H1 (cell line): ENCODE measurements around the gene PPP2R2D. TPM values are rescaled to one million over a fixed set of nuclear protein-coding genes. Genes with fewer than 3 reads are reported as not detected.

Experiments
- CTCF ChIA-PET: fragments of 300-600 bp; sonication (Branson Sonifier 250); formaldehyde crosslinking; loops from one replicate; lab custom pipeline; 2021; ENCODE audit not compliant: partially characterized antibody; lab: Charles Lee
- POLR2A ChIA-PET: fragments of 300-600 bp; sonication (Branson Sonifier 250); formaldehyde crosslinking; loops from one replicate; lab custom pipeline; 2021; ENCODE audit warnings: inconsistent platforms; ENCODE audit not compliant: partially characterized antibody; lab: Charles Lee
- DNase-seq, 2 experiments: peaks; one replicate each; pipeline versions ENCODE4 v3.0.0 to v3.0.0-alpha.2; 2010 to 2022; ENCODE audit warnings: low spot score in 2 of 2, low read depth in 1 of 2, mixed read lengths in 1 of 2
- FAIRE-seq: peaks from 2 replicates; lab custom pipeline; 2011; peaks lifted over from hg19 to GRCh38; lab: Jason Lieb, UNC
- H2AFZ ChIP-seq: 2 replicates; pipeline ENCODE4 v1.8.1; 2012; ENCODE audit warnings: low read length, inconsistent platforms
- H2AK5ac ChIP-seq: 2 replicates; pipeline ENCODE4 v1.6.1; 2013; ENCODE audit warnings: low read depth, low read length
- H2BK120ac ChIP-seq: replicated peaks from 2 replicates; pipeline ENCODE3; 2013; ENCODE audit warnings: low read depth, low read length, inconsistent platforms
- H2BK12ac ChIP-seq: 2 replicates; pipeline ENCODE4 v1.6.1; 2013; ENCODE audit warnings: low read depth, low read length
- H2BK15ac ChIP-seq: 2 replicates; pipeline ENCODE4 v1.6.1; 2013; ENCODE audit warnings: low read length
- H2BK20ac ChIP-seq: 2 replicates; pipeline ENCODE4 v1.6.1; 2013; ENCODE audit warnings: low read length
- H2BK5ac ChIP-seq: 2 replicates; pipeline ENCODE4 v1.6.1; 2013; ENCODE audit warnings: low read depth, low read length
- H3K14ac ChIP-seq: 2 replicates; pipeline ENCODE4 v1.6.1; 2013; ENCODE audit warnings: inconsistent platforms; ENCODE audit not compliant: insufficient read length
- H3K18ac ChIP-seq: 2 replicates; pipeline ENCODE4 v1.6.1; 2013; ENCODE audit warnings: low read length; ENCODE audit errors: extremely low read depth
- H3K23ac ChIP-seq: 2 replicates; pipeline ENCODE4 v1.6.1; 2013; ENCODE audit warnings: inconsistent platforms; ENCODE audit not compliant: insufficient read length
- H3K23me2 ChIP-seq: 2 replicates; pipeline ENCODE4 v1.6.1; 2013; ENCODE audit warnings: low read depth, low read length
- H3K27ac ChIP-seq: 2 replicates; pipeline ENCODE4 v1.6.1; 2011; ENCODE audit warnings: low read depth, low read length, inconsistent platforms
- H3K27me3 ChIP-seq, 4 experiments: replicated peaks in 1 of 4; 1 replicate in 1 of 4; 2 replicates in 3 of 4; pipeline versions ENCODE4 v1.6.1 to v1.8.1; 2011 to 2013; ENCODE audit warnings: low read length in 3 of 4, mild to moderate bottlenecking in 3 of 4, inconsistent platforms in 2 of 4, mixed read lengths in 2 of 4, moderate library complexity in 1 of 4; ENCODE audit not compliant: control insufficient read depth in 3 of 4, insufficient read depth in 3 of 4; ENCODE audit errors: extremely low read depth in 1 of 4
- H3K36me3 ChIP-seq, 4 experiments: 2 replicates each; pipeline versions ENCODE4 v1.6.1 to v1.8.1; 2011 to 2013; ENCODE audit warnings: mild to moderate bottlenecking in 4 of 4, low read length in 3 of 4, moderate library complexity in 2 of 4, control low read depth in 1 of 4, inconsistent platforms in 1 of 4; ENCODE audit not compliant: insufficient read depth in 4 of 4, control insufficient read depth in 2 of 4
- H3K4ac ChIP-seq: replicated peaks from 2 replicates; pipeline ENCODE3; 2013; ENCODE audit warnings: low read length, low read depth, mixed read lengths, inconsistent platforms; ENCODE audit not compliant: insufficient read length
- H3K4me1 ChIP-seq, 4 experiments: replicated peaks in 1 of 4; 1 replicate in 1 of 4; 2 replicates in 3 of 4; pipeline versions ENCODE4 v1.6.1 to v1.8.1; 2011 to 2013; ENCODE audit warnings: low read length in 3 of 4, inconsistent platforms in 2 of 4, mixed read lengths in 1 of 4; ENCODE audit not compliant: insufficient read depth in 4 of 4, control insufficient read depth in 3 of 4
- H3K4me2 ChIP-seq, 2 experiments: 2 replicates each; pipeline versions ENCODE4 v1.6.1 to v1.8.1; 2011 to 2013; ENCODE audit warnings: low read depth in 2 of 2, low read length in 2 of 2, control low read depth in 1 of 2, inconsistent platforms in 1 of 2, mild to moderate bottlenecking in 1 of 2; ENCODE audit not compliant: insufficient read depth in 1 of 2
- H3K4me3 ChIP-seq, 4 experiments: fragments of 200-600, 300-600 bp in 1 of 4; sonication (generic), shearing (Covaris generic), sonication (Bioruptor Twin) in 1 of 4; 2 replicates each; pipeline versions ENCODE4 v1.5.1 to v1.8.1; 2011 to 2016; ENCODE audit warnings: low read length in 4 of 4, low read depth in 3 of 4, control low read depth in 2 of 4, inconsistent platforms in 2 of 4, mild to moderate bottlenecking in 2 of 4, mixed read lengths in 1 of 4, moderate library complexity in 1 of 4; ENCODE audit not compliant: insufficient read depth in 2 of 4; ENCODE audit errors: extremely low read depth in 1 of 4
- H3K56ac ChIP-seq: replicated peaks from 2 replicates; pipeline ENCODE3; 2013; ENCODE audit warnings: low read depth, mild to moderate bottlenecking, mixed read lengths, low read length, inconsistent platforms; ENCODE audit not compliant: insufficient read length
- H3K79me1 ChIP-seq: 2 replicates; pipeline ENCODE4 v1.6.1; 2013; ENCODE audit warnings: low read depth, low read length, control low read depth
- H3K79me2 ChIP-seq, 2 experiments: 2 replicates each; pipeline versions ENCODE4 v1.6.1 to v1.8.1; 2012 to 2013; ENCODE audit warnings: low read length in 2 of 2, mild to moderate bottlenecking in 2 of 2, inconsistent platforms in 1 of 2; ENCODE audit not compliant: insufficient read depth in 2 of 2, control insufficient read depth in 1 of 2
- H3K9ac ChIP-seq, 4 experiments: replicated peaks in 1 of 4; 1 replicate in 1 of 4; 2 replicates in 3 of 4; pipeline versions ENCODE4 v1.6.1 to v1.8.1; 2011 to 2013; ENCODE audit warnings: low read depth in 3 of 4, low read length in 3 of 4, control low read depth in 2 of 4, mild to moderate bottlenecking in 2 of 4, moderate library complexity in 2 of 4, inconsistent platforms in 1 of 4; ENCODE audit errors: extremely low read depth in 1 of 4
- H3K9me3 ChIP-seq, 2 experiments: 2 replicates each; pipeline versions ENCODE4 v1.6.1 to v1.8.1; 2012 to 2013; ENCODE audit warnings: mild to moderate bottlenecking in 2 of 2, moderate library complexity in 2 of 2, control low read depth in 1 of 2, inconsistent platforms in 1 of 2, low read depth in 1 of 2, low read length in 1 of 2, mixed read lengths in 1 of 2; ENCODE audit not compliant: insufficient read depth in 2 of 2
- H4K20me1 ChIP-seq, 2 experiments: replicated peaks in 1 of 2; 2 replicates each; pipeline versions ENCODE3 to v1.8.1; 2011 to 2013; ENCODE audit warnings: inconsistent platforms in 2 of 2, low read length in 2 of 2, mild to moderate bottlenecking in 1 of 2; ENCODE audit not compliant: insufficient read depth in 2 of 2, control insufficient read depth in 1 of 2
- H4K5ac ChIP-seq: 2 replicates; pipeline ENCODE4 v1.6.1; 2013; ENCODE audit warnings: low read length, low read depth, mixed read lengths, inconsistent platforms; ENCODE audit not compliant: insufficient read length
- H4K8ac ChIP-seq: 2 replicates; pipeline ENCODE4 v1.8.0; 2013; ENCODE audit warnings: mild to moderate bottlenecking, moderate library complexity, low read length, inconsistent platforms; ENCODE audit not compliant: insufficient read depth; ENCODE audit errors: extremely low read depth
- H4K91ac ChIP-seq: replicated peaks from 2 replicates; pipeline ENCODE3; 2013; ENCODE audit warnings: low read length, mixed read lengths, inconsistent platforms; ENCODE audit not compliant: insufficient read length
- ATF2 ChIP-seq: IDR thresholded peaks from 2 replicates; pipeline ENCODE4 v1.6.1; 2012; ENCODE audit warnings: low read length, inconsistent platforms
- CTBP2 ChIP-seq: IDR thresholded peaks from 2 replicates; pipeline ENCODE4 v1.7.0; 2011; ENCODE audit warnings: borderline replicate concordance, mild to moderate bottlenecking, moderate library complexity, mixed read lengths, low read length; ENCODE audit not compliant: insufficient read depth, insufficient read length
- EZH2 ChIP-seq: fragments of 200-600 bp; sonication (generic); IDR thresholded peaks from 2 replicates; pipeline ENCODE4 v1.7.1; 2012; ENCODE audit warnings: low read depth, mild to moderate bottlenecking, moderate library complexity, low read length, inconsistent platforms; ENCODE audit not compliant: severe bottlenecking
- HDAC6 ChIP-seq: IDR thresholded peaks from one replicate; pipeline ENCODE4 v1.7.1; 2012; ENCODE audit warnings: low read depth, mild to moderate bottlenecking, inconsistent platforms, low read length, moderate library complexity
- MAFK ChIP-seq: IDR thresholded peaks from 2 replicates; pipeline ENCODE4 v1.6.1; 2012; ENCODE audit warnings: low read depth, mild to moderate bottlenecking, improper control_type of control experiment, low read length
- POLR2A ChIP-seq, 2 experiments: IDR thresholded peaks; 1 replicate in 1 of 2; 2 replicates in 1 of 2; pipeline ENCODE4 v1.6.1; 2011; ENCODE audit warnings: low read depth in 2 of 2, low read length in 2 of 2, mild to moderate bottlenecking in 2 of 2; ENCODE audit errors: control extremely low read depth in 1 of 2
- RBBP5 ChIP-seq: IDR thresholded peaks from 2 replicates; pipeline ENCODE4 v1.7.1; 2012; ENCODE audit warnings: low read depth, mild to moderate bottlenecking, inconsistent platforms, low read length, moderate library complexity, borderline replicate concordance
- RFX5 ChIP-seq: IDR thresholded peaks from 2 replicates; pipeline ENCODE4 v1.6.1; 2011; ENCODE audit warnings: low read depth, low read length, improper control_type of control experiment, borderline replicate concordance
- SIRT6 ChIP-seq: IDR thresholded peaks from one replicate; pipeline ENCODE4 v1.7.1; 2012; ENCODE audit warnings: low read length, inconsistent platforms
- SP2 ChIP-seq: IDR thresholded peaks from 2 replicates; pipeline ENCODE4 v1.6.1; 2012; ENCODE audit warnings: mild to moderate bottlenecking, low read length, inconsistent platforms
- USF2 ChIP-seq: IDR thresholded peaks from 2 replicates; pipeline ENCODE4 v1.6.1; 2011; ENCODE audit warnings: low read length, improper control_type of control experiment
- WGBS, 2 experiments: shearing (Covaris generic) in 1 of 2; methylation state at CpG; one replicate each; pipeline versions ENCODE4 v1.1.6 to v1.1.7; 2013 to 2015; ENCODE audit warnings: low lambda C conversion rate in 2 of 2, mixed read lengths in 2 of 2, inconsistent platforms in 1 of 2, low coverage in 1 of 2, missing lambda C conversion rate in 1 of 2; ENCODE audit not compliant: insufficient replicate concordance in 2 of 2, insufficient coverage in 1 of 2, insufficient read length in 1 of 2; ENCODE audit errors: extremely low coverage in 1 of 2, missing lambda C conversion rate in 1 of 2; 5-methylcytosine and 5-hydroxymethylcytosine counted together
- polyA plus RNA-seq, 7 experiments: library from polyadenylated mRNA; depleted of rRNA in 3 of 7; stranded (reverse) in 5 of 7; unstranded in 2 of 7; fragments of >200 nt in 5 of 7; fragments of 200-250 nt in 2 of 7; gene quantifications; 1 replicate in 5 of 7; 2 replicates in 1 of 7; 4 replicates in 1 of 7; pipeline versions ENCODE4 v1.2.1 to v1.2.3, GENCODE V29; 2011 to 2013; ENCODE audit warnings: missing spikeins in 2 of 7, mixed read lengths in 2 of 7
- total RNA-seq: library from RNA; stranded (reverse); fragmentation: NEBNext Ultra II Directional; extraction: Animal tissue kit (Norgen Biotek cat#: 25700); gene quantifications from 2 replicates; pipeline ENCODE4 v1.2.1, GENCODE V29; 2021

PPP2R2D gene
- total and polyA plus RNA-seq, 2 of the 8 experiments (the other 6 are each of a cell fraction or from before 2014, with no cell fraction given) = 25.4 to 32.8 TPM

- Histone ChIP-seq H2BK15ac (no peak overlapping the region), H2AK5ac (no peak overlapping the region), H4K5ac (no peak overlapping the region), H3K79me1 (peaks cover 5% of the 10 kb centered on the region; the same call in 1 of the 2 replicates), H3K27me3 (0 out of 7 replicates have a peak, but pooled peaks cover 0 to 2% (median 0%) of the 10 kb centered on the region in 4 experiments), H4K20me1 (peaks cover 0 to 14% of the 10 kb centered on the region in 2 experiments), H2BK12ac (no peak overlapping the region), H2AFZ (no peak overlapping the region), H3K9me3 (peaks cover 8 to 11% of the 10 kb centered on the region in 2 experiments), H3K36me3 (no peaks in the 10 kb centered on the region), H4K91ac (no peak overlapping the region), H2BK5ac (no peak overlapping the region), H3K14ac (no peak overlapping the region), H3K79me2 (no peaks in the 10 kb centered on the region), H3K27ac (no peak overlapping the region), H2BK120ac (no peak overlapping the region), H2BK20ac (no peak overlapping the region), H3K4me1 (peaks cover 0 to 4% (median 2%) of the 10 kb centered on the region in 4 experiments; a peak in 5 of 7 replicates), H3K4me2 (no peak overlapping the region), H3K9ac (no peak overlapping the region), H3K23ac (no peak overlapping the region), H3K4ac (no peak overlapping the region), H3K56ac (no peak overlapping the region), H3K4me3 (no peak overlapping the region), H4K8ac (no peak overlapping the region), H3K23me2 (peaks cover 19% of the 10 kb centered on the region; the same call in 1 of the 2 replicates), H3K18ac (no peak overlapping the region)
- 90% methylated on average over 10 of the region's 10 CpGs; no CpG with 5 or more reads in 1 of the 2 experiments for WGBS, 2 experiments
- POLR2A ChIA-PET = interaction anchor here (1.4 kb wide), 1 partner anchor 14 kb away, joined by 4 read pairs; no protein-coding TSS in a partner anchor
- CTCF ChIA-PET = interaction anchor here (0.7 to 2.6 kb wide), 16 partner anchors 9 to 460 kb away, joined by 3 to 41 read pairs (median 6); no protein-coding TSS in a partner anchor
- no peak for FAIRE-seq
- no peak for DNase-seq
- TF ChIP-seq POLR2A (IDR thresholded peaks at IDR 0.05; ENCODE audit: control extremely low read depth in 1 of 2, low read depth in 2 of 2, low read length in 2 of 2) (no peak), USF2 (no peak), SIRT6 (no peak), SP2 (no peak), RBBP5 (no peak), CTBP2 (no peak), HDAC6 (no peak), MAFK (no peak), EZH2 (no peak), RFX5 (no peak), ATF2 (no peak)
These were observed 14.6 kb upstream of the PPP2R2D start for GRCh38 chr10:131886237-131886636.
